ENCODE results near the gene LRMDA.
"Not testable (repeated sequence)": the region's sequence is repeated elsewhere in the genome, so short reads cannot be mapped to it uniquely, and the experiment has no call there.

LRMDA gene

DNA sequence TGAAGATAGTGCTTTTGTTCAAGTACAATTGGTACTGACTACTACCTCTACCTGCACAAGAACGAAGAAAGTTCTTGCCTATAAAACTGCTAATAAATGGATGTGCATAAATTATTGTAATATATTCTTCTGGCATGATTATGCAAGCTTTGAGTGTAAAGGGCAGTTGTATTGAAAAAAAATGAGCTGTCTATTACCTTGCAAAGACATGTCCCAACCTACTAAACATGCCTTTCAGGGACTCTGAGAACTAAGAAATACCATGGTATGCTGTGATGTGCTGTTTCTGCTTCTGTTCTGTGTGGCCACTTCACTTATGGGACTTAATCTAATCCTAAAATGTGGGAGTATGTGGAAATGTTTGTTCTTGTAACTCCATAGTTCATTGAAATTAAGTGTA is 1083.4 kb downstream of the LRMDA start:
- H3K27ac ChIP-seq (ENCODE audit: low read length) = no peak overlapping the region
- H3K9me3 ChIP-seq (ENCODE audit: insufficient read depth, low read depth, low read length) = no peaks in the 10 kb centered on the region
- H3K4me3 ChIP-seq (ENCODE audit: low read length) = no peak overlapping the region
- H3K9ac ChIP-seq (ENCODE audit: low read depth, low read length) = no peak overlapping the region
- H3K4me1 ChIP-seq (ENCODE audit: insufficient read depth, low read length) = no peaks in the 10 kb centered on the region
- H3K27me3 ChIP-seq (ENCODE audit: insufficient read depth, low read length) = no peaks in the 10 kb centered on the region
- H3K36me3 ChIP-seq (ENCODE audit: insufficient read depth, low read depth, low read length) = no peaks in the 10 kb centered on the region

DNA sequence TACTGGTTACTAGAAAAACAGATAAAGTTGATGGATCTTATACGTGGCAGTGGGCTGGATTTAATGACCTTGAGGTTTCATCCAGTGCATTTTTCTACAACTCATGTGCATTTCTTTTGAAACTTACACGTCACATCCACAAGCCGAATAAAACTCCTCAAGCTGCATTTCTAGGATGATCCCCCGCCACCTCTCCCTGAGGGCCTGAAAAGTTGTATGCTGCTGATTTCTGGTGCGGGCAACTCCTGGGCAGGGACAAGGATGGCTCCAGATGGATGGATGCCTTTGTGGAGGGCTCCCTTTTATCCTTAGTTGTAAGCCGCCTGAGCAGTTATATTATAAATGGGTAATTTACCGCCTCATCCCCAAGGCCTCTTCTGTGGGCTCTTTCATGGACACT is 1091.1 kb downstream of the LRMDA start:
- Histone ChIP-seq H3K9me3 (ENCODE audit: insufficient read depth, low read depth, low read length) (no peaks in the 10 kb centered on the region), H3K4me1 (ENCODE audit: insufficient read depth, low read length) (no peaks in the 10 kb centered on the region), H3K36me3 (ENCODE audit: insufficient read depth, low read depth, low read length) (no peaks in the 10 kb centered on the region), H3K9ac (ENCODE audit: low read depth, low read length) (no peak overlapping the region), H3K27ac (ENCODE audit: low read length) (no peak overlapping the region), H3K27me3 (ENCODE audit: insufficient read depth, low read length) (no peaks in the 10 kb centered on the region), H3K4me3 (ENCODE audit: low read length) (no peak overlapping the region)

DNA sequence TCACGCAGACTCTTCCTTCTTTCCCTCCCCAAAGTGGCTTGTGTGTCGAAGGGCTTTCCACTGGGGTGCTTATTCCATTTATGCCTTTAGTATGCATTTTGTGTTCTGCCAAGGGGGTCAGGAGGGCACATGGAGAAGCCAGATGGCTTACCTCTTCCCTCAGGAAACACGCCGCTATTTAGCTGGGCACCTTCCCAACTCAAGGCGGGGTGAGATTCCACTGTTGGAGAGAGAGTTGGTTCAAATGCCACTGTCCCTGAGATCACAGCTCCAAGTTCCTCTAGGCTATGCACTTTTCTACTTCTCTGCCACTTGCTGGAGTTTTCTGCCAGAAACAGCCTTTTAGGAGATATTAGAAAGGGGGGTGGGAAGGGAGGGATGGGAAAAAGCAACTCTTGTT is 1091.8 kb downstream of the LRMDA start:
- H3K9ac ChIP-seq (ENCODE audit: low read depth, low read length) = no peak overlapping the region
- H3K4me1 ChIP-seq (ENCODE audit: insufficient read depth, low read length) = no peaks in the 10 kb centered on the region
- no peaks in the 10 kb centered on the region for H3K27me3 ChIP-seq (ENCODE audit: insufficient read depth, low read length)
- H3K4me3 ChIP-seq (ENCODE audit: low read length) = no peak overlapping the region
- no peaks in the 10 kb centered on the region for H3K9me3 ChIP-seq (ENCODE audit: insufficient read depth, low read depth, low read length)
- H3K27ac ChIP-seq (ENCODE audit: low read length) = no peak overlapping the region
- no peaks in the 10 kb centered on the region for H3K36me3 ChIP-seq (ENCODE audit: insufficient read depth, low read depth, low read length)

DNA sequence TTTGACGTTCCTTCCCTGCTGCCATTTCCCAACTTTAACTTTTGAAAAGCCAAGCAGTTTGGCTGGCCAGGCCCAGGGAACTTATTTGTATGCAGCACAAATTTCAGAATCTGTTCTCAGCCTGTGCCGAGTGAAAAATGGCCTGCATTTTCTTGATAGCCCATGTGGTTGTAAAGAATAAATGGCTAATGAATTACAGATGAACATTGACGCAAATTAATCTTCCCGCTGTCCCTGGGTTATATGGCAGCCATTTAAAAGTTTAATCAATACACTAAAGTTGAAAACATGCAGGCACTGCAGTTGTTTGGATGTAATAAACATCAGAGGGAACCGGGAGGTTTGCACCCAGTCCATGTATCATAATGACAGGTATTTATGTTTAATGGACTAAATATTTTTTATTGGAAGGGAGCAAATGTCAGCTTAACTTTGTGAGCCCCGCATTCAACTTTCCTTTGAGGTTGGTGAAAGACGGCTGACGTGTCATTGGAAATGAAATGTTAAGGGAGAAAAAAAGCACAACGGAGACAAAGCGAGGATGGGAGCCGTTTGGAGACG is 1092.4 kb downstream of the LRMDA start:
- Histone ChIP-seq H3K4me3 (ENCODE audit: low read length) (no peak overlapping the region), H3K27ac (ENCODE audit: low read length) (no peak overlapping the region), H3K9me3 (ENCODE audit: insufficient read depth, low read depth, low read length) (no peaks in the 10 kb centered on the region), H3K27me3 (ENCODE audit: insufficient read depth, low read length) (no peaks in the 10 kb centered on the region), H3K36me3 (ENCODE audit: insufficient read depth, low read depth, low read length) (no peaks in the 10 kb centered on the region), H3K9ac (ENCODE audit: low read depth, low read length) (no peak overlapping the region), H3K4me1 (ENCODE audit: insufficient read depth, low read length) (no peaks in the 10 kb centered on the region)

DNA sequence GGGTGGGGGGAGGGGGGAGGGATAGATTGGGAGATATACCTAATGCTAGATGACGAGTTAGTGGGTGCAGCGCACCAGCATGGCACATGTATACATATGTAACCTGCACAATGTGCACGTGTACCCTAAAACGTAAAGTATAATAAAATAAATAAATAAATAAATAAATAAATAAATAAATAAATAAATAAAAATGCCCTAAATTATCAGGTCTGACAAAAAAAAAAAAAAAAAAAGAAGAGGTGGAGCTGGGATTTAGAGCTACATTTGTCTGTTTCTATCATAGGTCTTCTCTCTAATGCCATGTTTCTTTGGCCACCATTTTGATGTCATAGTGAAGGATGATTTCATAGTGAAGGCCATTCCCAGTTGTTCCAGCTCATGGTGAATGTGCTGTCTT is 1095.4 kb downstream of the LRMDA start:
- not testable (repeated sequence) for H3K27me3 ChIP-seq (ENCODE audit: insufficient read depth, low read length); H3K4me1 ChIP-seq (ENCODE audit: insufficient read depth, low read length); H3K27ac ChIP-seq (ENCODE audit: low read length); H3K9me3 ChIP-seq (ENCODE audit: insufficient read depth, low read depth, low read length); H3K36me3 ChIP-seq (ENCODE audit: insufficient read depth, low read depth, low read length); H3K4me3 ChIP-seq (ENCODE audit: low read length); H3K9ac ChIP-seq (ENCODE audit: low read depth, low read length)

DNA sequence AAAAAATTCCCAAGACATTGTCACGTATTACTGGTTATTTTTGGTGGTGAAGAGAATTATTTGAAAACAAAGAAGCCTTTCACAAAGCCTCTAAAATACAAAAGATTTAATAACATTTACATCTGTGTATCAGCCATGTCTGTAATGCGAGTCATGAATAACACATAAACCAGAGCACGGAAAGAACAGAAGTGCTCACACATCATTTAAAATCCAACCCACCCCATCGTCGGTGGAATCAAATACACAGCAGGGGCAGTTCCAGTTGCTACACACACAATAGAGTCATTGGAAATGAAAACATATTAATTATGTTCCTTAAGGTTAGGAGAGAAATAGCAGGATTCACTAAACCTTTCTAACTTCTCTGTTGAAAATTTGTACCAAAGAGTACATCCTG is 1108.9 kb downstream of the LRMDA start:
- Histone ChIP-seq H3K27me3 (ENCODE audit: insufficient read depth, low read length) (no peaks in the 10 kb centered on the region), H3K4me3 (ENCODE audit: low read length) (no peak overlapping the region), H3K36me3 (ENCODE audit: insufficient read depth, low read depth, low read length) (no peaks in the 10 kb centered on the region), H3K4me1 (ENCODE audit: insufficient read depth, low read length) (no peaks in the 10 kb centered on the region), H3K9me3 (ENCODE audit: insufficient read depth, low read depth, low read length) (no peaks in the 10 kb centered on the region), H3K27ac (ENCODE audit: low read length) (no peak overlapping the region), H3K9ac (ENCODE audit: low read depth, low read length) (no peak overlapping the region)

DNA sequence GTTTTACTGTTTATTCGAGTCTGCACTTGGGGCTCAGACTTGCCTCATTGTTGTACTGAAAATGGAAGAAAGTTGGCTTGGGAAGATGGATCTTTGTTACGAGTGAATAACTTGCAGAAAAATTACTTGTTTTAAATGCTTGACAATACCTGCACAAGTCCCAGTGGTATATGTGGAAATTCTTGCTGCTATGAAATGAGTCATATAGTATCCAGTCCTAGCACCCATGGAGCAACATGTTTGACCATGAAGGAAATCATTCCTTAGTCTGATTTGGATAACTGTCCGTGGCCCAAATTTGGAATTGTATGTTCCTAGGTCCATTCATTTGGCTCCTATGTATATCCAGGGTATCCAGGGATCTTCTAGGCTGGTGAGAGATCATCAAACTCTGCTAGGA is 1109.4 kb downstream of the LRMDA start:
- no peaks in the 10 kb centered on the region for H3K9me3 ChIP-seq (ENCODE audit: insufficient read depth, low read depth, low read length)
- H3K4me3 ChIP-seq (ENCODE audit: low read length) = no peak overlapping the region
- H3K4me1 ChIP-seq (ENCODE audit: insufficient read depth, low read length) = no peaks in the 10 kb centered on the region
- no peak overlapping the region for H3K27ac ChIP-seq (ENCODE audit: low read length)
- H3K9ac ChIP-seq (ENCODE audit: low read depth, low read length) = no peak overlapping the region
- no peaks in the 10 kb centered on the region for H3K36me3 ChIP-seq (ENCODE audit: insufficient read depth, low read depth, low read length)
- no peaks in the 10 kb centered on the region for H3K27me3 ChIP-seq (ENCODE audit: insufficient read depth, low read length)

DNA sequence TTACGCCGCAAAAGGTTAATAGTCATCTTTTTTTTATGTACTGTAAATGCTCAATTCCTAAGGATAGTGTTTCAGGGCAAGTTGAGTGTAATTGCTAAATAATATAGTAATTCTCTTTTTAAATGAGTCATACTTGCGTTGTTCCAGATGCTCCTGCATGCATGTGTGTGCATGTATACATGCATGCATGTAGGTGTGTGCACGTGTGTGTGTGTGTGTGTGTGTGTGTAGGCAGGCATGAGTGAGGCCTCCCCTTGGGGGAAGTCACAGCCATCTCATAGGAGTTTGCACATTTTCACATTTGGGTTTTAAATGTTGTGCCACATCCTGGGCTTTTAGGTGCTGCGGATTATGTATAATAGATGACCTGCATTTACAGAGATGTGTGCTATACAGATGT is 1110.4 kb downstream of the LRMDA start:
- Histone ChIP-seq H3K4me1 (ENCODE audit: insufficient read depth, low read length) (no peaks in the 10 kb centered on the region), H3K27me3 (ENCODE audit: insufficient read depth, low read length) (no peaks in the 10 kb centered on the region), H3K9me3 (ENCODE audit: insufficient read depth, low read depth, low read length) (no peaks in the 10 kb centered on the region), H3K9ac (ENCODE audit: low read depth, low read length) (no peak overlapping the region), H3K4me3 (ENCODE audit: low read length) (no peak overlapping the region), H3K27ac (ENCODE audit: low read length) (no peak overlapping the region), H3K36me3 (ENCODE audit: insufficient read depth, low read depth, low read length) (no peaks in the 10 kb centered on the region)

DNA sequence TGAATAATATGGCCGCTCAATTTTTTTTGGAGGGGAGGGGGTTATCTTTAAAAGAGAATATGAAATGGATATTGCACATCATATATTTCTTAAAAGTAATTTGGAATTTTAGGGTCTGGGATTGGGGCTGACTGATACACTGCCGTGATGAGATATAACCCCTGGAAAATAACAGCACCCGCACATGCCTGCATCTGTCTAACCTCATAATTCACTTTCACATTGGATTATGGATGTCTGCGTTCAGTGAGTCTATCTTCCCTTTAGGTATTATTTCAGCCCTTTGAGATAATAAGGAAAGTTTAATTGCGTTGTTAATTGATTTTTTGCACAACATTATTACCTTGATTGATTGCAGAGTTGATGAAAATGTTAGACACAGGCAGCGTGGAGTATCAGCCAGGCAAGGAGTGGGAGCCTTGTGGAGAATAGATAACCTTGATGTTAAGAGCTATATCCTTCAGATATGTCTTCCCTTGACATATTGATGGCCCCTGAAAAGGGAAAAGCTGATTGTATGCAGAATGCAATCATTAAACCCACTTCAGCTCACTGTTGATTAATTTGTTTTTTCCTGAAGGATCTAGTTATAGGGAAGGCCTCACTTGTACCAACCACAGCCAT is 1111.0 kb downstream of the LRMDA start:
- Histone ChIP-seq H3K27ac (ENCODE audit: low read length) (no peak overlapping the region), H3K4me3 (ENCODE audit: low read length) (no peak overlapping the region), H3K4me1 (ENCODE audit: insufficient read depth, low read length) (no peaks in the 10 kb centered on the region; the same call in 1 of the 2 replicates), H3K36me3 (ENCODE audit: insufficient read depth, low read depth, low read length) (no peaks in the 10 kb centered on the region), H3K9ac (ENCODE audit: low read depth, low read length) (no peak overlapping the region), H3K9me3 (ENCODE audit: insufficient read depth, low read depth, low read length) (no peaks in the 10 kb centered on the region), H3K27me3 (ENCODE audit: insufficient read depth, low read length) (no peaks in the 10 kb centered on the region)

DNA sequence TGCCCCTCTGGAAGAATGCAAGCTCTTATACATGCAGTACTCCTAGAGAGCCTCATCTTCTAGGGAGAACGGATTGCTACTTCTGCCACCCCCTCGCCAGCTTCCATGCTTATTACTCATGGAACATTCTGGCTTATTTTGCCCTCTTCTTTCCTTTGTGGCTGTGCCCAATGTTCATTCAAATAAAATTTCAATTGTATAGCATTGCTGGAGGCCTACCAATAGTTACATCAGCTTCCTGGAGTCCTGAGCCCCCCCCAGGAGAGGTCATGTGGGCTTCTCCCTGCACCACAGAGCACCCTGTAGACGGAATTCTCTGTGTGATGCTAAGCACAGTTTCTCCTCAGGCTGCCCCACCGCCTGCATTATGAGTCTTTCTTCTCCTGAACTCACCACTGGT is 1112.2 kb downstream of the LRMDA start:
- Histone ChIP-seq H3K9me3 (ENCODE audit: insufficient read depth, low read depth, low read length) (no peaks in the 10 kb centered on the region), H3K9ac (ENCODE audit: low read depth, low read length) (no peak overlapping the region), H3K4me1 (ENCODE audit: insufficient read depth, low read length) (peaks cover 4% of the 10 kb centered on the region; the same call in 1 of the 2 replicates), H3K4me3 (ENCODE audit: low read length) (no peak overlapping the region), H3K36me3 (ENCODE audit: insufficient read depth, low read depth, low read length) (no peaks in the 10 kb centered on the region), H3K27ac (ENCODE audit: low read length) (no peak overlapping the region), H3K27me3 (ENCODE audit: insufficient read depth, low read length) (no peaks in the 10 kb centered on the region)

DNA sequence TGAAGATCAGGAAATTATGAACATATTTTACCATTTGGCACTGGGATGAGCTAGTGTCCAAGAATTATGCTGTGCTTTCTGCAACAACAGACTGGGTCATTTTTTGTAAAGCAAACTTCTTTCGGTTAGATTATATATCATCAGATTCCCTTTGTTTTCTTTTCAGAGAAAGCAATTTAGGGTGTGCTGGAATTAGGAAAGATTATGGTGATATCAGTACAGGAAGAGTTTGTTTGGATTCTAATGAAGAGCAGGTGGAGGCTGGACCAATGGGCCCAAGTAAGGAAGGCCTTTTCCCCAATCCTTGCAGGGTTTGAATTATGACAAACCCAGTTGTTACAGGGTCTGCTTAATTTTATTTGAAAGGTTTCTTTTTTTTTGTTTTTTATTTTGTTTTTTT is 1113.4 kb downstream of the LRMDA start:
- Histone ChIP-seq H3K36me3 (ENCODE audit: insufficient read depth, low read depth, low read length) (no peaks in the 10 kb centered on the region), H3K27ac (ENCODE audit: low read length) (no peak overlapping the region), H3K4me3 (ENCODE audit: low read length) (no peak overlapping the region), H3K4me1 (ENCODE audit: insufficient read depth, low read length) (peaks cover 4% of the 10 kb centered on the region; the same call in 1 of the 2 replicates), H3K9me3 (ENCODE audit: insufficient read depth, low read depth, low read length) (no peaks in the 10 kb centered on the region), H3K9ac (ENCODE audit: low read depth, low read length) (no peak overlapping the region), H3K27me3 (ENCODE audit: insufficient read depth, low read length) (no peaks in the 10 kb centered on the region)

DNA sequence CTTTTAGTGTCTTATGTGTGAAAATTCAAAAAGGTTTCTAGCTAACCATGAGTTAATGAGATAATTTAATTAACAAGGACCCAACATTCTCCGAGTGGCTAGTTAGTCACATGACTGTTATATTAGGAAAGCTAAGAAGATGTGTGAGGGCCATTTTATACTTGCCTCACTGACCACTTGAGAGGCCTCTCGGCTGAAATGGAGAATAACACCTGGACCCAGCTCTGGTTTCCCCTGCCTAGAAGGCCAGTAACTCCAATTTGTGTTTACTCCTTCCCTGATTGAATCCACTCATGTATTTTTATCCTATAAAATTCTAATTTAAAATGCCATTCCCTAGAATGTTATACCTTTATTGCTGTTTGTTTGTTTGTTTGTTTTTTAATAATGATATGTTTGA is 1115.0 kb downstream of the LRMDA start:
- Histone ChIP-seq H3K9me3 (ENCODE audit: insufficient read depth, low read depth, low read length) (no peaks in the 10 kb centered on the region), H3K27ac (ENCODE audit: low read length) (no peak overlapping the region), H3K36me3 (ENCODE audit: insufficient read depth, low read depth, low read length) (no peaks in the 10 kb centered on the region), H3K4me3 (ENCODE audit: low read length) (no peak overlapping the region), H3K9ac (ENCODE audit: low read depth, low read length) (no peak overlapping the region), H3K27me3 (ENCODE audit: insufficient read depth, low read length) (no peaks in the 10 kb centered on the region), H3K4me1 (ENCODE audit: insufficient read depth, low read length) (peaks cover 4% of the 10 kb centered on the region; the same call in 1 of the 2 replicates)

Data from iPS-20b (cell line).